ENCODE data around the gene CER1.

CER1 gene

DNA sequence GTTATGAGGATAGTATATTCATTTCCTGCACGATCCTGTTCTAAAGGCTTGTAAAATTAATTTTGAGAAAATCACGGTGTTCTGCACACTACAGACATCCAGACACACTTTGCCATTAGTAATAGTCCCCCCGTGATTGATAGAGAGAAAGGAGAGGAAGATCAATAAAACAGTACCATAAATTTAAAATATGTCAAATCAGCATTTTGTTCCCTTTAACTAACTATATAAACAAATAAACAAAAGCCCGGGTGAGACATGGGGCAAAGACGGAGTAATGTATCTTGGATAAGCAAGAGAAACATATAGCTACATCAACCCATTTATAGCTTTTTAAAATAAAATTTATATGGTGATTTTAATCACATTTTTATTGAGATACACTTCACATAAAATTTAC lies 10.6 kb upstream of the CER1 start:
- H3K36me3 ChIP-seq (ENCODE audit: insufficient read depth): no peaks in the 10 kb centered on the region
- no peak overlapping the region for H3K27ac ChIP-seq
- no peaks in the 10 kb centered on the region for H4K20me1 ChIP-seq (ENCODE audit: insufficient read depth)
- no peak overlapping the region for H3K4me2 ChIP-seq
- no peaks in the 10 kb centered on the region for H3K79me2 ChIP-seq (ENCODE audit: insufficient read depth, low read depth)
- no peaks in the 10 kb centered on the region for H3K27me3 ChIP-seq (ENCODE audit: insufficient read depth, low read depth)
- H2AFZ ChIP-seq (ENCODE audit: low read depth): no peak overlapping the region
- no peaks in the 10 kb centered on the region for H3K4me1 ChIP-seq (ENCODE audit: low read depth, poor library complexity, severe bottlenecking)
- no peak overlapping the region for H3K9ac ChIP-seq
- TF ChIP-seq, protein P1, sequence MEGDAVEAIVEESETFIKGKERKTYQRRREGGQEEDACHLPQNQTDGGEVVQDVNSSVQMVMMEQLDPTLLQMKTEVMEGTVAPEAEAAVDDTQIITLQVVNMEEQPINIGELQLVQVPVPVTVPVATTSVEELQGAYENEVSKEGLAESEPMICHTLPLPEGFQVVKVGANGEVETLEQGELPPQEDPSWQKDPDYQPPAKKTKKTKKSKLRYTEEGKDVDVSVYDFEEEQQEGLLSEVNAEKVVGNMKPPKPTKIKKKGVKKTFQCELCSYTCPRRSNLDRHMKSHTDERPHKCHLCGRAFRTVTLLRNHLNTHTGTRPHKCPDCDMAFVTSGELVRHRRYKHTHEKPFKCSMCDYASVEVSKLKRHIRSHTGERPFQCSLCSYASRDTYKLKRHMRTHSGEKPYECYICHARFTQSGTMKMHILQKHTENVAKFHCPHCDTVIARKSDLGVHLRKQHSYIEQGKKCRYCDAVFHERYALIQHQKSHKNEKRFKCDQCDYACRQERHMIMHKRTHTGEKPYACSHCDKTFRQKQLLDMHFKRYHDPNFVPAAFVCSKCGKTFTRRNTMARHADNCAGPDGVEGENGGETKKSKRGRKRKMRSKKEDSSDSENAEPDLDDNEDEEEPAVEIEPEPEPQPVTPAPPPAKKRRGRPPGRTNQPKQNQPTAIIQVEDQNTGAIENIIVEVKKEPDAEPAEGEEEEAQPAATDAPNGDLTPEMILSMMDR (conservative IDR thresholded peaks at IDR 0.05; ENCODE audit: low read depth, low read length): no peak
- H3K4me3 ChIP-seq (IDR thresholded peaks at IDR 0.05; ENCODE audit: insufficient read depth, low read depth, low read length): no peak overlapping the region

GRCh38 chr9:14731294-14731981 lies 8.9 kb upstream of the CER1 start:
- TF ChIP-seq, protein P1 (conservative IDR thresholded peaks at IDR 0.05; ENCODE audit: low read depth, low read length): no peak

GRCh38 chr9:14730461-14730898 lies 7.9 kb upstream of the CER1 start:
- TF ChIP-seq, protein P1 (conservative IDR thresholded peaks at IDR 0.05; ENCODE audit: low read depth, low read length): no peak
- H3K4me1 ChIP-seq (ENCODE audit: low read depth, poor library complexity, severe bottlenecking): no peaks in the 10 kb centered on the region
- no peaks in the 10 kb centered on the region for H3K79me2 ChIP-seq (ENCODE audit: insufficient read depth, low read depth)
- no peaks in the 10 kb centered on the region for H3K36me3 ChIP-seq (ENCODE audit: insufficient read depth)
- no peak overlapping the region for H2AFZ ChIP-seq (ENCODE audit: low read depth)
- H4K20me1 ChIP-seq (ENCODE audit: insufficient read depth): no peaks in the 10 kb centered on the region
- H3K4me2 ChIP-seq: no peak overlapping the region
- no peaks in the 10 kb centered on the region for H3K27me3 ChIP-seq (ENCODE audit: insufficient read depth, low read depth)
- no peak overlapping the region for H3K4me3 ChIP-seq (IDR thresholded peaks at IDR 0.05; ENCODE audit: insufficient read depth, low read depth, low read length)
- no peak overlapping the region for H3K27ac ChIP-seq
- no peak overlapping the region for H3K9ac ChIP-seq

More at GRCh38 chr9:14731294-14731981, 8.9 kb upstream of the CER1 start:
- Histone ChIP-seq H3K9ac (no peak overlapping the region), H3K4me1 (ENCODE audit: low read depth, poor library complexity, severe bottlenecking) (no peaks in the 10 kb centered on the region), H3K4me2 (no peak overlapping the region), H3K27ac (no peak overlapping the region), H4K20me1 (ENCODE audit: insufficient read depth) (no peaks in the 10 kb centered on the region), H3K36me3 (ENCODE audit: insufficient read depth) (no peaks in the 10 kb centered on the region), H3K4me3 (IDR thresholded peaks at IDR 0.05; ENCODE audit: insufficient read depth, low read depth, low read length) (no peak overlapping the region), H3K27me3 (ENCODE audit: insufficient read depth, low read depth) (no peaks in the 10 kb centered on the region), H3K79me2 (ENCODE audit: insufficient read depth, low read depth) (no peaks in the 10 kb centered on the region), H2AFZ (ENCODE audit: low read depth) (no peak overlapping the region)

DNA sequence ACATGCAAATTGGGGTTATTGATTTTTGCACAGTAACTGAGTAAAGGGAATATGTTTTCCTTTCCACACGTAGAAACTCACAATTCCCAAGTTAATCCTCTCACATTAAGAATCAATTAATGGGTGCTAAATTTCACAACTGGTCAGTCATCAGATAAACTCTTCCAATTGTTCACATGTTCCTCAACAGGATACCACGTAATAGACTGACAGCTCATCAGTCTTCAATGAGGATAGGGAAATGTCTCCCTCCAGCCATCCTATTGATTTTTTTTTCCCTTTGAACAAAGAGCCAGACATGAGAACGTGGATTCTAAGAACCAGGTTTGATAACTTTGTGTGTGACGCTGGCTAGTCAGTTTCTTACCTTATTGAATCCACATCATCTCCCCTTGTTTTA lies 768 bp upstream of the CER1 start:
- Histone ChIP-seq H4K20me1 (ENCODE audit: insufficient read depth) (no peaks in the 10 kb centered on the region), H3K9ac (no peak overlapping the region), H2AFZ (ENCODE audit: low read depth) (no peak overlapping the region), H3K27ac (no peak overlapping the region), H3K27me3 (ENCODE audit: insufficient read depth, low read depth) (no peaks in the 10 kb centered on the region), H3K36me3 (ENCODE audit: insufficient read depth) (no peaks in the 10 kb centered on the region), H3K4me3 (IDR thresholded peaks at IDR 0.05; ENCODE audit: insufficient read depth, low read depth, low read length) (no peak overlapping the region), H3K4me2 (no peak overlapping the region), H3K79me2 (ENCODE audit: insufficient read depth, low read depth) (no peaks in the 10 kb centered on the region), H3K4me1 (ENCODE audit: low read depth, poor library complexity, severe bottlenecking) (no peaks in the 10 kb centered on the region)
- TF ChIP-seq, protein P1 (conservative IDR thresholded peaks at IDR 0.05; ENCODE audit: low read depth, low read length): no peak
